Right atrium auricular region (tissue), 2 donors: ENCODE data around the gene ZNF622. TPM values are rescaled to one million over a fixed set of nuclear protein-coding genes. Genes with fewer than 3 reads are reported as not detected.

Source experiments
- DNase-seq: peaks from one replicate; pipeline ENCODE4 v3.0.0-alpha.2; 2019; ENCODE audit warnings: low spot score
- H3K27ac ChIP-seq, 2 donors: fragments of 200-600 bp; sonication (generic); 1 replicate in 1 of 2; 2 replicates in 1 of 2; pipeline ENCODE4 v1.5.1; 2016 to 2019
- H3K27me3 ChIP-seq, 2 donors: fragments of 200-600 bp; sonication (generic); one replicate each; pipeline versions ENCODE4 v1.5.1 to v1.6.0; 2017 to 2019
- H3K36me3 ChIP-seq: fragments of 200-600 bp; sonication (generic); one replicate; pipeline ENCODE4 v1.5.1; 2016
- H3K4me1 ChIP-seq, 2 donors: fragments of 200-600 bp; sonication (generic); one replicate each; pipeline versions ENCODE4 v1.5.1 to v1.6.0; 2017 to 2019
- H3K4me3 ChIP-seq, 2 donors: fragments of 200-600 bp; sonication (generic); 1 replicate in 1 of 2; 2 replicates in 1 of 2; pipeline ENCODE4 v1.5.1; 2017 to 2019; ENCODE audit warnings: mild to moderate bottlenecking in 1 of 2, moderate library complexity in 1 of 2
- H3K9me3 ChIP-seq, 2 donors: fragments of 200-600 bp; sonication (generic); one replicate each; pipeline ENCODE4 v1.5.1; 2019
- total RNA-seq, 2 donors: library from RNA; depleted of rRNA; stranded (reverse); fragments of >200 nt; gene quantifications; one replicate each; pipeline ENCODE4 v1.1.0, GENCODE V29; 2016
- TF ChIP-seq, protein P1 (sequence below), 2 donors: fragments of 200-600 bp; sonication (generic); IDR thresholded peaks; one replicate each; pipeline ENCODE4 v1.5.1; 2019; ENCODE audit warnings: antibody characterized with exemption in 2 of 2

Gene ZNF622
- total RNA-seq, 2 donors from 2014 or later, result 36.7 to 54.9 TPM

GRCh38 chr5:16418471-16418922, 47.1 kb downstream of the ZNF622 start:
- DNase-seq, result no peak
- TF ChIP-seq, protein P1, sequence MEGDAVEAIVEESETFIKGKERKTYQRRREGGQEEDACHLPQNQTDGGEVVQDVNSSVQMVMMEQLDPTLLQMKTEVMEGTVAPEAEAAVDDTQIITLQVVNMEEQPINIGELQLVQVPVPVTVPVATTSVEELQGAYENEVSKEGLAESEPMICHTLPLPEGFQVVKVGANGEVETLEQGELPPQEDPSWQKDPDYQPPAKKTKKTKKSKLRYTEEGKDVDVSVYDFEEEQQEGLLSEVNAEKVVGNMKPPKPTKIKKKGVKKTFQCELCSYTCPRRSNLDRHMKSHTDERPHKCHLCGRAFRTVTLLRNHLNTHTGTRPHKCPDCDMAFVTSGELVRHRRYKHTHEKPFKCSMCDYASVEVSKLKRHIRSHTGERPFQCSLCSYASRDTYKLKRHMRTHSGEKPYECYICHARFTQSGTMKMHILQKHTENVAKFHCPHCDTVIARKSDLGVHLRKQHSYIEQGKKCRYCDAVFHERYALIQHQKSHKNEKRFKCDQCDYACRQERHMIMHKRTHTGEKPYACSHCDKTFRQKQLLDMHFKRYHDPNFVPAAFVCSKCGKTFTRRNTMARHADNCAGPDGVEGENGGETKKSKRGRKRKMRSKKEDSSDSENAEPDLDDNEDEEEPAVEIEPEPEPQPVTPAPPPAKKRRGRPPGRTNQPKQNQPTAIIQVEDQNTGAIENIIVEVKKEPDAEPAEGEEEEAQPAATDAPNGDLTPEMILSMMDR (IDR thresholded peaks at IDR 0.05), result no peak
- peak overlapping the region; percentile 20 to 70 for H3K27ac ChIP-seq
- no peak overlapping the region for H3K4me3 ChIP-seq
- no peaks in the 10 kb centered on the region for H3K36me3 ChIP-seq
- H3K27me3 ChIP-seq, result no peaks in the 10 kb centered on the region
- no peaks in the 10 kb centered on the region for H3K9me3 ChIP-seq
- H3K4me1 ChIP-seq, result peaks cover 0 to 3% of the 10 kb centered on the region in 2 donors

- Histone ChIP-seq H3K4me1 (peaks cover 0 to 3% of the 10 kb centered on the region in 2 donors), H3K4me3 (no peak overlapping the region), H3K27ac (peak overlapping the region in 1 of 2 donors; percentile 70), H3K27me3 (no peaks in the 10 kb centered on the region), H3K36me3 (no peaks in the 10 kb centered on the region), H3K9me3 (no peaks in the 10 kb centered on the region)
- no peak for DNase-seq
- TF ChIP-seq, protein P1 (IDR thresholded peaks at IDR 0.05), result no peak
Measured at GRCh38 chr5:16417398-16418074, 48.1 kb downstream of the ZNF622 start.

DNA sequence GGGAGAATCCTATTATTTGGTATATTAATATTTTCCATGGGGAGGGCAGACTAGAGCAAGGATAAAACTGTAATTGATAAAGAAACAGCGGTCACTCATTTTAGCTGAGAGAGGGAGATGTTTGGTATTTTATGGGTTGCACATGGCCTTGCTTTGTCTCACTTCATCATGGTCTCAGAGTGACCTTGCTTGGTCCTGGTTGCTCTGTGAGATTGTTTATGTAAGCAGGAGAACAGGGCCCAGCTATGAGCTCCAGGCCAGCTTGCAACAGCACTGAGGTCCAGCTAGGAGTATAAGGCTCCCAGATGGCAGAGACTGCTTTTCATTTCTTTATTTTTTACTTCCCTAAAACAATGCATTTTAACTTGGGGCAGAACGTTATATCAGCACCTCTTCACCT, 50.7 kb downstream of the ZNF622 start:
- Histone ChIP-seq H3K9me3 (no peaks in the 10 kb centered on the region), H3K27me3 (no peaks in the 10 kb centered on the region), H3K4me1 (peaks cover 0 to 3% of the 10 kb centered on the region in 2 donors), H3K27ac (no peak overlapping the region), H3K36me3 (no peaks in the 10 kb centered on the region), H3K4me3 (no peak overlapping the region)
- TF ChIP-seq, protein P1 (IDR thresholded peaks at IDR 0.05), result no peak
- no peak for DNase-seq

DNA sequence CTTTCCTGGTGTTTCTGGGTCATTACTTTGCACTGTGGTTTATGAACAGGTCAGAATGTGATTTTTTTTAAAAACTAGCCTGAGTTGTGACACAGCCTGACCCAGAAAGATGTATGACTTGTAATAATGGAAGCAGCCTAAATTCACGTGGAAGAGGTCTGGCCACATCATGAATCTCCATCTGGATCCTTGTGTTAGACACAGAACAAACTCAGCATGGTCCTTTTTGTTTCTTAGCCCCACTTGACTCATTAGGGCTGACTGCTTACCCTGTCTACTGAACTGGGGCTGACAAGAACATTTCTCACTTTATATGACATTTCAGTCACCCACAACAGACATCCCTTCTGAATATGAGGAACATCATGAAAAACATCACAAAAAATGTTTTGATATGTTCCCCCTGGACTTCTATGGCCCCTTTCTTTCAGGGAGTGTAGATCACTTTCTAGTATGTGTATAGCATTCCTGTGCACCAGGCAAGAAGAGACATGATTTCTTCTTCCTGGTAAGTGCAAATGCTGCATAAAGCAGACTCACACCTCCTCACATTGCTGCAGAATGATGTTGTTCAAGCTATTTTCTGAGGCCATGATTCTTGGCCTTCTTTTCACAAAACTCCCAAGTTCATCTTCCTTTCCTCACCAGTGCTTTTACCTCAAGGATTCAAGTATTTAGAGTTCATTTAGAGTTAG, 52.3 kb downstream of the ZNF622 start:
- no peak overlapping the region for H3K27ac ChIP-seq
- DNase-seq, result no peak

GRCh38 chr5:16412556-16412955, 53.0 kb downstream of the ZNF622 start:
- Histone ChIP-seq H3K27me3 (no peaks in the 10 kb centered on the region), H3K9me3 (no peaks in the 10 kb centered on the region), H3K4me1 (peaks cover 0 to under 1% of the 10 kb centered on the region in 2 donors), H3K4me3 (no peak overlapping the region), H3K27ac (no peak overlapping the region), H3K36me3 (no peaks in the 10 kb centered on the region)
- TF ChIP-seq, protein P1 (IDR thresholded peaks at IDR 0.05), result no peak
- no peak for DNase-seq

More for the DNA sequence above, 52.3 kb downstream of the ZNF622 start:
- TF ChIP-seq, protein P1 (IDR thresholded peaks at IDR 0.05), result no peak
- H3K36me3 ChIP-seq, result no peaks in the 10 kb centered on the region
- H3K9me3 ChIP-seq, result no peaks in the 10 kb centered on the region
- H3K4me1 ChIP-seq, result peaks cover 0 to 3% of the 10 kb centered on the region in 2 donors
- no peaks in the 10 kb centered on the region for H3K27me3 ChIP-seq
- no peak overlapping the region for H3K4me3 ChIP-seq
